MM.1S (cell line): ENCODE data around the gene TMOD3.

Experiments used
- EZH2 ChIP-seq: fragments of 300-600 bp; sonication (generic); optimal IDR thresholded peaks from 2 replicates; pipeline ENCODE3; 2017; ENCODE audit warnings: low read depth, mild to moderate bottlenecking, antibody characterized with exemption, low read length, mixed read lengths
- TF ChIP-seq, protein P1 (sequence below): fragments of 300-600 bp; sonication (generic); IDR thresholded peaks from 2 replicates; pipeline ENCODE4 v1.5.1; 2016; ENCODE audit warnings: antibody characterized with exemption, low read length, mixed read lengths

DNA sequence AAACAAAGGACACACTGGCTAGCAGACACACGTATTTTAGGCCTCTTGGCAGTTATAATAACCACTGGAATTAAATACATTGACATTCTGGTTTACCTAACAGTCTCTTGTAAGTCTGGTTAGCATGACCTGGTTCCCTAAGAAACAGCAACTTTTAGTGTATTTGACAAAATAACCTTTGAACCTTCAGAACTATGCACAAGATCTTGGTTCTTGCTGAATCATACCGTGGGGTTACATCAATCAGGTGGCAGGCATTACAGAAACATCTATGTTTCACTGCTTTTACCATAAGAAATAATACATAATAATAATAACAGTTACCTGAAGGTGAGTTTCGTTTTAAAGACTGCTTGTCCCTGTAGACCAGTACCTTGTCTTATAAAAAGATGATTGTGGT, 123.4 kb downstream of the TMOD3 start:
- TF ChIP-seq, protein P1, sequence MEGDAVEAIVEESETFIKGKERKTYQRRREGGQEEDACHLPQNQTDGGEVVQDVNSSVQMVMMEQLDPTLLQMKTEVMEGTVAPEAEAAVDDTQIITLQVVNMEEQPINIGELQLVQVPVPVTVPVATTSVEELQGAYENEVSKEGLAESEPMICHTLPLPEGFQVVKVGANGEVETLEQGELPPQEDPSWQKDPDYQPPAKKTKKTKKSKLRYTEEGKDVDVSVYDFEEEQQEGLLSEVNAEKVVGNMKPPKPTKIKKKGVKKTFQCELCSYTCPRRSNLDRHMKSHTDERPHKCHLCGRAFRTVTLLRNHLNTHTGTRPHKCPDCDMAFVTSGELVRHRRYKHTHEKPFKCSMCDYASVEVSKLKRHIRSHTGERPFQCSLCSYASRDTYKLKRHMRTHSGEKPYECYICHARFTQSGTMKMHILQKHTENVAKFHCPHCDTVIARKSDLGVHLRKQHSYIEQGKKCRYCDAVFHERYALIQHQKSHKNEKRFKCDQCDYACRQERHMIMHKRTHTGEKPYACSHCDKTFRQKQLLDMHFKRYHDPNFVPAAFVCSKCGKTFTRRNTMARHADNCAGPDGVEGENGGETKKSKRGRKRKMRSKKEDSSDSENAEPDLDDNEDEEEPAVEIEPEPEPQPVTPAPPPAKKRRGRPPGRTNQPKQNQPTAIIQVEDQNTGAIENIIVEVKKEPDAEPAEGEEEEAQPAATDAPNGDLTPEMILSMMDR = no peak
- TF ChIP-seq EZH2 = no peak
